ENCODE data around the gene MLIP. TPM values are rescaled to one million over a fixed set of nuclear protein-coding genes. Genes with fewer than 3 reads are reported as not detected.

The MLIP gene
- total and polyA plus RNA-seq, 2 of the 8 experiments (the other 6 are each of a cell fraction or from before 2014, with no cell fraction given), result not detected

DNA sequence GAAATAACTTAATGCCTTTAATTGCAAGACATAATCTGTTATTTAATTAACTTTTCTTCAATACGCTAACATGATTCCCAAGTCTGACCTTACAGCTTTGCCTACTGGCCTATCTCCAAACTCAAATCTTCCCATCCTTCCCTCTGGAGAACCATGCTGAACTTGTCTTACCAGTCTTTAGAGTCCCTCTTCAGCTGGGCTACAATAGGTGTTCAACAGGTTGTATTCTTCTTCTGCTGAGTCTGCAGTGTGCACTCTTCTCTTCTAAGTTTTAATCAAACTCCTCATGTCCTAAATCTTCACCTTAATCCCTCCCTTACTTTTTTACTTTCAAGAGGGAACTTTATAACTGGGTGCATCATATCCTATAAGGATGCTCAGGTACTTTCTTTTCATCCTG is 121.5 kb downstream of the MLIP start (continued):
- no peak for TF ChIP-seq SP2 (IDR thresholded peaks at IDR 0.05; ENCODE audit: low read length)
- no peak for TF ChIP-seq CREB1 (IDR thresholded peaks at IDR 0.05)
